Lower leg skin (tissue), 4 donors: ENCODE data around the gene ZNF839. TPM values are rescaled to one million over a fixed set of nuclear protein-coding genes. Genes with fewer than 3 reads are reported as not detected.

Experiments used
- DNase-seq, 2 donors: peaks; one replicate each; pipeline ENCODE4 v3.0.0-alpha.2; 2019; ENCODE audit warnings: low spot score in 2 of 2
- H3K4me3 ChIP-seq: fragments of 200-600 bp; sonication (generic); 2 replicates; pipeline ENCODE4 v1.5.1; 2017; ENCODE audit warnings: mild to moderate bottlenecking, low read depth; ENCODE audit not compliant: poor library complexity, severe bottlenecking
- POLR2A ChIP-seq, 2 donors: fragments of 450-650 bp; IDR thresholded peaks; one replicate each; pipeline ENCODE4 v1.6.1; 2016 to 2017; ENCODE audit warnings: antibody characterized with exemption in 2 of 2, mild to moderate bottlenecking in 1 of 2, moderate library complexity in 1 of 2
- WGBS, 2 donors: methylation state at CpG; one replicate each; pipeline ENCODE4 v1.1.5; 2018; 5-methylcytosine and 5-hydroxymethylcytosine counted together
- intact Hi-C: fragments of 100-400 bp; cut with DNase I; formaldehyde crosslinking; loops from one replicate; pipeline ENCODE4 v1.15.0; 2023; ENCODE audit warnings: low total_unique reads
- total RNA-seq, 4 donors: library from RNA; depleted of rRNA; stranded (reverse); fragments of >200 nt; gene quantifications; one replicate each; pipeline ENCODE4 v1.1.0, GENCODE V29; 2016
- TF ChIP-seq, protein P1 (sequence below), 3 donors: fragments of 450-650 bp; IDR thresholded peaks; one replicate each; pipeline ENCODE4 v1.5.1; 2016; ENCODE audit warnings: antibody characterized with exemption in 3 of 3, mild to moderate bottlenecking in 3 of 3, moderate library complexity in 2 of 3

Gene ZNF839
- total RNA-seq, 4 donors from 2014 or later: 10.7 to 15.2 (median 13.6) TPM

GRCh38 chr14:102387086-102387485 lies 67.5 kb downstream of the ZNF839 start:
- TF ChIP-seq POLR2A (IDR thresholded peaks at IDR 0.05): no peak
- TF ChIP-seq, protein P1, sequence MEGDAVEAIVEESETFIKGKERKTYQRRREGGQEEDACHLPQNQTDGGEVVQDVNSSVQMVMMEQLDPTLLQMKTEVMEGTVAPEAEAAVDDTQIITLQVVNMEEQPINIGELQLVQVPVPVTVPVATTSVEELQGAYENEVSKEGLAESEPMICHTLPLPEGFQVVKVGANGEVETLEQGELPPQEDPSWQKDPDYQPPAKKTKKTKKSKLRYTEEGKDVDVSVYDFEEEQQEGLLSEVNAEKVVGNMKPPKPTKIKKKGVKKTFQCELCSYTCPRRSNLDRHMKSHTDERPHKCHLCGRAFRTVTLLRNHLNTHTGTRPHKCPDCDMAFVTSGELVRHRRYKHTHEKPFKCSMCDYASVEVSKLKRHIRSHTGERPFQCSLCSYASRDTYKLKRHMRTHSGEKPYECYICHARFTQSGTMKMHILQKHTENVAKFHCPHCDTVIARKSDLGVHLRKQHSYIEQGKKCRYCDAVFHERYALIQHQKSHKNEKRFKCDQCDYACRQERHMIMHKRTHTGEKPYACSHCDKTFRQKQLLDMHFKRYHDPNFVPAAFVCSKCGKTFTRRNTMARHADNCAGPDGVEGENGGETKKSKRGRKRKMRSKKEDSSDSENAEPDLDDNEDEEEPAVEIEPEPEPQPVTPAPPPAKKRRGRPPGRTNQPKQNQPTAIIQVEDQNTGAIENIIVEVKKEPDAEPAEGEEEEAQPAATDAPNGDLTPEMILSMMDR (IDR thresholded peaks at IDR 0.05): no peak
- DNase-seq: no peak
- H3K4me3 ChIP-seq: no peak overlapping the region
- intact Hi-C loops: no loop called here

DNA sequence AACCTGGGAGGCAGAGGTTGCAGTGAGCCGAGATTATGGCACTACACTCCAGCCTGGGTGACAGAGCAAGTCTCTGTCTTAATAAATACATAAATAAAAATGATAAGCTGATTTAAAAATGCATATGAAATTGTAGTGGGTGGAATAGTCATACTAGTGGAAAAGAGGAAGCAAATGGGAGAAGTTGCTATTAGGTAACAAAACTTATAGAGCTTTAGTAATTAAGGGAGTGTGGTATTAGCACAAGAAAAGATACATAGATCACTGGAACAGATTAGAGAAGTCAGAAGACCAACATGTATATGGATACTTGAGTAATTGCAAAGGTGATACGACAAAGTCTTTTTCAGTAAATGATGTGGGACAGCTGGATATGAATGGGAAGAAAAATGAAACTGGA lies 69.7 kb downstream of the ZNF839 start:
- no peak overlapping the region for H3K4me3 ChIP-seq
- no peak for TF ChIP-seq POLR2A (IDR thresholded peaks at IDR 0.05)
- TF ChIP-seq, protein P1 (IDR thresholded peaks at IDR 0.05): no peak
- intact Hi-C loops: no loop called here
- WGBS, 2 donors: 83 to 90% methylated on average over 2 of the region's 2 CpGs
- no peak for DNase-seq

- no peak for TF ChIP-seq POLR2A (IDR thresholded peaks at IDR 0.05)
- TF ChIP-seq, protein P1 (IDR thresholded peaks at IDR 0.05): no peak
- WGBS, 2 donors: 60 to 73% methylated on average over 2 of the region's 2 CpGs
- no peak for DNase-seq
- H3K4me3 ChIP-seq: no peak overlapping the region
- intact Hi-C loops: no loop called here
These were observed 70.7 kb downstream of the ZNF839 start for GRCh38 chr14:102390064-102390855.

Other genes with a start within 250 kb of the ZNF839 start
- gene HSP90AA1, start 232.7 kb upstream of the ZNF839 start, total RNA-seq: 100 to 1,000 TPM; 196 to 301 (median 255) TPM
- gene WDR20, start 179.8 kb upstream of the ZNF839 start, total RNA-seq: 10 to 100 TPM; 33.7 to 50.8 (median 41.3) TPM
- 10 to 100 TPM in 2 of 4 donors, 1 to 10 TPM in 2; 2.1 to 12.2 (median 7.8) TPM for gene MOK, start 14.6 kb upstream of the ZNF839 start, total RNA-seq
- gene CINP, start 43.1 kb downstream of the ZNF839 start, total RNA-seq: 10 to 100 TPM; 16.9 to 34.2 (median 27.3) TPM
- gene TECPR2, start 43.2 kb downstream of the ZNF839 start, total RNA-seq: 10 to 100 TPM; 10.8 to 37.8 (median 17.8) TPM
- 100 to 1,000 TPM in 1 of 4 donors, 10 to 100 TPM in 3; 64.6 to 135 (median 69.4) TPM for gene ANKRD9, start 190.0 kb downstream of the ZNF839 start, total RNA-seq